Loucy (cell line): ENCODE results near the gene TMEM63A.

ENCODE experiments used
- H2AFZ ChIP-seq: fragments of 200-600 bp; sonication (generic); 2 replicates; pipeline ENCODE4 v1.6.0; 2016; ENCODE audit warnings: antibody characterized with exemption, mild to moderate bottlenecking, low read length, moderate library complexity
- H3F3A ChIP-seq: fragments of 200-600 bp; 2 replicates; pipeline ENCODE4 v1.6.0; 2016; ENCODE audit warnings: antibody characterized with exemption, low read depth, mild to moderate bottlenecking
- H3K27me3 ChIP-seq: fragments of 200-600 bp; sonication (generic); 2 replicates; pipeline ENCODE4 v1.6.1; 2014; ENCODE audit warnings: low read length, mild to moderate bottlenecking; ENCODE audit not compliant: insufficient read depth, poor library complexity, severe bottlenecking
- H3K36me3 ChIP-seq: fragments of 200-600 bp; sonication (generic); 2 replicates; pipeline ENCODE4 v1.6.1; 2016; ENCODE audit warnings: low read length; ENCODE audit not compliant: insufficient read depth
- H3K4me1 ChIP-seq: fragments of 200-600 bp; sonication (generic); 2 replicates; pipeline ENCODE4 v1.5.1; 2014; ENCODE audit warnings: low read length, mild to moderate bottlenecking; ENCODE audit not compliant: insufficient read depth, poor library complexity, severe bottlenecking
- H3K4me2 ChIP-seq: fragments of 200-600 bp; sonication (generic); 2 replicates; pipeline ENCODE4 v1.6.0; 2014; ENCODE audit warnings: antibody characterized with exemption, low read length, low read depth, mild to moderate bottlenecking; ENCODE audit not compliant: poor library complexity, severe bottlenecking
- H3K4me3 ChIP-seq: fragments of 200-600 bp; sonication (generic); 2 replicates; pipeline ENCODE4 v1.5.1; 2014; ENCODE audit warnings: low read length, mild to moderate bottlenecking, mixed read lengths; ENCODE audit not compliant: poor library complexity, severe bottlenecking
- H3K79me2 ChIP-seq: fragments of 200-600 bp; sonication (generic); 2 replicates; pipeline ENCODE4 v1.6.1; 2014; ENCODE audit warnings: low read length; ENCODE audit not compliant: insufficient read depth
- H3K9ac ChIP-seq: fragments of 200-600 bp; sonication (generic); 2 replicates; pipeline ENCODE4 v1.6.0; 2014; ENCODE audit warnings: mild to moderate bottlenecking, low read depth, low read length, moderate library complexity; ENCODE audit not compliant: poor library complexity, severe bottlenecking
- H3K9me2 ChIP-seq: fragments of 200-600 bp; sonication (generic); replicated peaks from 2 replicates; pipeline ENCODE4 v1.6.1; 2016; ENCODE audit warnings: low read depth, low read length, mixed read lengths
- H3K9me3 ChIP-seq: fragments of 200-600 bp; sonication (generic); 2 replicates; pipeline ENCODE4 v1.6.1; 2014; ENCODE audit warnings: mild to moderate bottlenecking, antibody characterized with exemption, low read length, low read depth; ENCODE audit not compliant: insufficient read depth
- H4K20me1 ChIP-seq: fragments of 200-600 bp; sonication (generic); 2 replicates; pipeline ENCODE4 v1.6.0; 2014; ENCODE audit warnings: antibody characterized with exemption, low read length, mild to moderate bottlenecking; ENCODE audit not compliant: insufficient read depth, poor library complexity, severe bottlenecking
- EZH2phosphoT487 ChIP-seq: fragments of 200-600 bp; IDR thresholded peaks from 2 replicates; pipeline ENCODE4 v1.6.1; 2018; ENCODE audit warnings: antibody characterized with exemption, mild to moderate bottlenecking, moderate library complexity, borderline replicate concordance
- TF ChIP-seq, protein P1 (sequence below): fragments of 200-600 bp; sonication (generic); conservative IDR thresholded peaks from 2 replicates; pipeline ENCODE4 v1.5.1; 2014; ENCODE audit warnings: mild to moderate bottlenecking, antibody characterized with exemption, low read length

The TMEM63A gene

GRCh38 chr1:225928186-225929175 is 46.3 kb upstream of the TMEM63A start:
- no peaks in the 10 kb centered on the region for H3K36me3 ChIP-seq
- no peak overlapping the region for H3K4me2 ChIP-seq
- peaks cover 3% of the 10 kb centered on the region for H4K20me1 ChIP-seq
- no peaks in the 10 kb centered on the region for H3K9me2 ChIP-seq
- H3K9ac ChIP-seq: peak overlapping the region; percentile 45
- TF ChIP-seq, protein P1, sequence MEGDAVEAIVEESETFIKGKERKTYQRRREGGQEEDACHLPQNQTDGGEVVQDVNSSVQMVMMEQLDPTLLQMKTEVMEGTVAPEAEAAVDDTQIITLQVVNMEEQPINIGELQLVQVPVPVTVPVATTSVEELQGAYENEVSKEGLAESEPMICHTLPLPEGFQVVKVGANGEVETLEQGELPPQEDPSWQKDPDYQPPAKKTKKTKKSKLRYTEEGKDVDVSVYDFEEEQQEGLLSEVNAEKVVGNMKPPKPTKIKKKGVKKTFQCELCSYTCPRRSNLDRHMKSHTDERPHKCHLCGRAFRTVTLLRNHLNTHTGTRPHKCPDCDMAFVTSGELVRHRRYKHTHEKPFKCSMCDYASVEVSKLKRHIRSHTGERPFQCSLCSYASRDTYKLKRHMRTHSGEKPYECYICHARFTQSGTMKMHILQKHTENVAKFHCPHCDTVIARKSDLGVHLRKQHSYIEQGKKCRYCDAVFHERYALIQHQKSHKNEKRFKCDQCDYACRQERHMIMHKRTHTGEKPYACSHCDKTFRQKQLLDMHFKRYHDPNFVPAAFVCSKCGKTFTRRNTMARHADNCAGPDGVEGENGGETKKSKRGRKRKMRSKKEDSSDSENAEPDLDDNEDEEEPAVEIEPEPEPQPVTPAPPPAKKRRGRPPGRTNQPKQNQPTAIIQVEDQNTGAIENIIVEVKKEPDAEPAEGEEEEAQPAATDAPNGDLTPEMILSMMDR: no peak
- TF ChIP-seq EZH2phosphoT487: no peak
- peaks cover 26% of the 10 kb centered on the region for H3K4me1 ChIP-seq
- no peaks in the 10 kb centered on the region for H3F3A ChIP-seq
- no peaks in the 10 kb centered on the region for H3K9me3 ChIP-seq
- H2AFZ ChIP-seq: peak overlapping the region; percentile 85
- no peaks in the 10 kb centered on the region for H3K27me3 ChIP-seq
- no peak overlapping the region for H3K4me3 ChIP-seq
- H3K79me2 ChIP-seq: peaks cover 7% of the 10 kb centered on the region

DNA sequence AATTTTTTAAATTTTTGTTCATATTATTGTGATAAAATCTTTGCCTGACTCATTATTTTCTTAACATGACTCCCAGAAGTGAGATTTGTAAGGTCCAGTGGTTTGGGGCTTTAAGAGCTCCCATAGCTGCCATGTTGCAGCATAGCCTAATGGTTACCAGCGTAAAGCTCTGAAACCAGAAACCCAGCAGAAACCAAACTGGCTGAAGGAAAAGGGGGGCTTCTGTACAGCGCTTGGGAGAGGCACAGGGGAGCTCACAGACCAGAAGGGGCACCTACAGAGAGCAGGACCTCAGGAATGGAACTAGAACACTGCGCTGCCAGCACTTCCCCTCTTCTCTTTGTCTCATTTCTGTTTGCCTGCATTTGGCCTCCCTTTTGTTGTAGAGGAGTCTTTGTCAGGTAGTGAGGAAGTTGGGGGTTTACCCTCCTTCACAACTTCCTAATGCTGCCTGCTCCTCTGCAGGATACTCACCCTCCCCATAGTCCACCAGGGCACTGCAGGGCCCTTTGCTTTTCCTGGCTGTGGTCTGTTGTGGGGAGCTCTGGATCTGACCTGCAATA is 44.5 kb upstream of the TMEM63A start:
- peak overlapping the region; percentile 66 for H2AFZ ChIP-seq
- TF ChIP-seq EZH2phosphoT487: no peak
- TF ChIP-seq, protein P1: no peak
- no peaks in the 10 kb centered on the region for H3F3A ChIP-seq
- no peak overlapping the region for H3K4me3 ChIP-seq
- H3K4me1 ChIP-seq: peaks cover 44% of the 10 kb centered on the region
- peaks cover 25% of the 10 kb centered on the region for H3K79me2 ChIP-seq
- H3K9me3 ChIP-seq: no peaks in the 10 kb centered on the region
- no peaks in the 10 kb centered on the region; the same call in 1 of the 2 replicates for H3K36me3 ChIP-seq
- peak overlapping the region; percentile 29 for H3K9ac ChIP-seq
- peaks cover 20% of the 10 kb centered on the region for H4K20me1 ChIP-seq
- H3K9me2 ChIP-seq: no peaks in the 10 kb centered on the region
- H3K27me3 ChIP-seq: no peaks in the 10 kb centered on the region
- H3K4me2 ChIP-seq: peak overlapping the region; percentile 25

DNA sequence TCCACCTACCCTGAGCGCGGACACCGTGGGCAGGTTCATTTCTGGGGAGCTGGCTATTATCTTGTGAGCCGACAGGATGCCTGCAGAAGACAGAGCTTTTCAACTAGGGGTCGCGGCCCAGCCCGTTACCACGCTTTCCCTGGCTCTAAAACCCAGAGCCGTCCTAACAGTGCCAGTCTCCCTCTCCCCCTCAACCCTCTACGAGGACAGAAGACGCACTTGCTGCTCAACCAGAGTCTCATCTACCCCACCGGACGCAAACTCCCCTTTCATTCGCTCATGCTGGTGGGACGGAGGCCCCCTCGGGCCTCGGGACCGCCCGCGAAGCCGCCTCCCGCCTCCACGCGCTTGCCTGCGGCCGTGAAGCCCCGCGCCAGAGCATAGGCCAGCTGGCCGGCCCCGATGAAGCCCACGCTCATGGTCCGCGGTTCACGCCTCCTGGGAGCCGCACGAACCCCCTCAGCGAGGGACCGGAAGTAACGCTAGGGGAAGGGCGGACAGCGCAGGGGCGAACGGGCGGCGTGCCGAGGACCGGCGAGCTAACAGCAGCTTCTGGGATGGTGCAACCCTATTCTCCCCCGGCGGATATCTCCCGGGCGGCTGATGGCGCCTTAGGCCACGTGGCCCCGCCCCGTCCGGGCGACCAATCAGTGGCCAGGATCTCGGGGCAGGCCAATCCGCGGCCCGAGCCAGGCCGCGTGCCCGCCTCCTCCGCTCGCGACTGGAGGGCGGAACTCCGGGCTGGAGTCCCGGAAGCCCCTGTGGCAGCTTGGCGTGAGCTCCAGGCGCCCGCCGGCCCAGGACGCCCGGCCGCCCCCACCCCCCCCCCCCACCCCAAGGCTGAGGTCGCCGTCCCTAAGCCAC is 41.7 kb upstream of the TMEM63A start, which contains the start of gene PYCR2:
TSS of gene PYCR2 (minus strand) at position 559 of the 864 bp plus-strand sequence. CDS start at position 419, 140 bp downstream.
- peaks cover 6% of the 10 kb centered on the region; the same call in 1 of the 2 replicates for H3K36me3 ChIP-seq
- peak within 1 kb of the TSS; percentile 87 for H3K4me3 ChIP-seq
- H4K20me1 ChIP-seq: peaks cover 23% of the 10 kb centered on the region
- H3K9ac ChIP-seq: peak within 1 kb of the TSS; percentile 92
- H3K4me1 ChIP-seq: peaks cover 59% of the 10 kb centered on the region
- no peaks in the 10 kb centered on the region for H3F3A ChIP-seq
- peaks cover 38% of the 10 kb centered on the region for H3K79me2 ChIP-seq
- H2AFZ ChIP-seq: peak within 1 kb of the TSS; percentile 79
- H3K27me3 ChIP-seq: no peaks in the 10 kb centered on the region
- TF ChIP-seq, protein P1: no peak
- no peak for TF ChIP-seq EZH2phosphoT487
- no peaks in the 10 kb centered on the region for H3K9me3 ChIP-seq
- H3K9me2 ChIP-seq: no peaks in the 10 kb centered on the region
- H3K4me2 ChIP-seq: peak within 1 kb of the TSS; percentile 85
